SK-N-SH treated with all-trans-retinoic acid at 6 μM for 48 hours (cell line): Measurements from ENCODE around the gene CPT1A.

Experiments used
- RARB ChIP-seq: fragments of 250-450 bp; sonication (Bioruptor Pico); IDR thresholded peaks from 2 replicates; pipeline ENCODE4 v1.8.0; 2021; ENCODE audit warnings: mild to moderate bottlenecking, moderate library complexity
- TCF4 ChIP-seq: fragments of 250-450 bp; sonication (Bioruptor Pico); IDR thresholded peaks from 2 replicates; pipeline ENCODE4 v1.8.0; 2021; ENCODE audit warnings: mild to moderate bottlenecking, moderate library complexity, borderline replicate concordance
- ZFP3 ChIP-seq: fragments of 250-450 bp; sonication (Bioruptor Pico); IDR thresholded peaks from 2 replicates; pipeline ENCODE4 v1.5.0; 2020; ENCODE audit warnings: mild to moderate bottlenecking, moderate library complexity
- ZNF70 ChIP-seq: fragments of 450-650 bp; formaldehyde crosslinking; IDR thresholded peaks from 2 replicates; pipeline ENCODE4 v1.5.0; 2020; ENCODE audit warnings: mild to moderate bottlenecking, moderate library complexity
- TF ChIP-seq, protein P1 (sequence below): fragments of 250-450 bp; sonication (Bioruptor Pico); IDR thresholded peaks from 2 replicates; pipeline ENCODE4 v1.5.1; 2020; ENCODE audit warnings: low read depth, mild to moderate bottlenecking, moderate library complexity

DNA sequence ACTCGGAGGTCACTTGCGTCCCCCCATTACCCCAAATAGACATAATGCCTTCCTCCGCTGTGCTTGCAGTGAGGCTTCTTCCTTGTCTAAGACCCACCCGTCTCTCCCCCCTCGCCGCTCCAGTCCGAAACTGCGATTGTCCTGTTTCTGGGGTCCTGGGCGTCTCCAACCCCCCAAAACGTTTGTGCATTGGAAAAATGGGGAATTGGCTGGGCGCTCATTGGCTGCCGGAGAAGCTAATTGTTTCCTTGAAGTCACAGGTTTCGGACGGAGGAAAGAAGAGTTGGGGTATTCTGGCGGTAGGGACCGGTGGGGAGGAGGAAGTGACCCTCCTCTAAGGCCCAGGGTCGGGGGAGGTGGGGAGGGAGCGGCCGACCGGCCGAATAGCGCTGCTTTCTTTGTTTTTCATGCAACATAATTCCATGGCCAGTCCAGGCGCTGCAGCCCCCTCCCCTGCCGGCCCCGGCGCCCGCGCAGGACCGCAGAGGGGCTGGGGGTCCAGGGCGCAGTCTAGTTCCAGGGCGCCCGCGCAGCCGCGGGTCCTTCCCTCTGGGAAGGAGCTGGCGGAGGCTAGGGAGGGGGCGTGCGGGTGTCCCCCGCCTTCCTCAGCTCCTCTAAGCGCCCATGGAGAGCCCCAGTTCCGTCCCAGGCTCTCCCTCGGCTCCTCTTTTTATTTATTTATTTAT is 12.7 kb upstream of the CPT1A start:
- TF ChIP-seq RARB, result no peak
- TF ChIP-seq, protein P1, sequence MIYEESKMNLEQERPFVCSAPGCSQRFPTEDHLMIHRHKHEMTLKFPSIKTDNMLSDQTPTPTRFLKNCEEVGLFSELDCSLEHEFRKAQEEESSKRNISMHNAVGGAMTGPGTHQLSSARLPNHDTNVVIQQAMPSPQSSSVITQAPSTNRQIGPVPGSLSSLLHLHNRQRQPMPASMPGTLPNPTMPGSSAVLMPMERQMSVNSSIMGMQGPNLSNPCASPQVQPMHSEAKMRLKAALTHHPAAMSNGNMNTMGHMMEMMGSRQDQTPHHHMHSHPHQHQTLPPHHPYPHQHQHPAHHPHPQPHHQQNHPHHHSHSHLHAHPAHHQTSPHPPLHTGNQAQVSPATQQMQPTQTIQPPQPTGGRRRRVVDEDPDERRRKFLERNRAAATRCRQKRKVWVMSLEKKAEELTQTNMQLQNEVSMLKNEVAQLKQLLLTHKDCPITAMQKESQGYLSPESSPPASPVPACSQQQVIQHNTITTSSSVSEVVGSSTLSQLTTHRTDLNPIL (CRISPR knock-in tag), result no peak
- TF ChIP-seq ZNF70 (CRISPR knock-in tag), result no peak
- no peak for TF ChIP-seq ZFP3 (CRISPR knock-in tag)
- no peak for TF ChIP-seq TCF4 (CRISPR knock-in tag)
